Measurements from ENCODE around the gene KBTBD6.
"Not testable (repeated sequence)": the region's sequence is repeated elsewhere in the genome, so short reads cannot be mapped to it uniquely, and the experiment has no call there.

KBTBD6 gene

GRCh38 chr13:41136396-41137031 lies 3.9 kb upstream of the KBTBD6 start:
- DNase-seq (ENCODE audit: low read depth), result no peak

GRCh38 chr13:41133951-41134350 lies 1.3 kb upstream of the KBTBD6 start:
- DNase-seq (ENCODE audit: low read depth), result no peak

- not testable (repeated sequence) for DNase-seq (ENCODE audit: low read depth)
These were observed 716 bp downstream of the KBTBD6 start for GRCh38 chr13:41131660-41132511.

GRCh38 chr13:41131189-41131588 lies 1.4 kb downstream of the KBTBD6 start:
- not testable (repeated sequence) for DNase-seq (ENCODE audit: low read depth)

- DNase-seq (ENCODE audit: low read depth), result no peak
These were observed 2.2 kb downstream of the KBTBD6 start for GRCh38 chr13:41130356-41130755.

- no peak for DNase-seq (ENCODE audit: low read depth)
These were observed 4.9 kb downstream of the KBTBD6 start for GRCh38 chr13:41127701-41128100.

GRCh38 chr13:41122838-41123237 lies 9.8 kb downstream of the KBTBD6 start:
- no peak for DNase-seq (ENCODE audit: low read depth)

GRCh38 chr13:41117869-41118268 lies 14.7 kb downstream of the KBTBD6 start:
- no peak for DNase-seq (ENCODE audit: low read depth)

- no peak for DNase-seq (ENCODE audit: low read depth)
These were observed 21.1 kb downstream of the KBTBD6 start for GRCh38 chr13:41111454-41111853.

GRCh38 chr13:41107584-41108014 lies 25.0 kb downstream of the KBTBD6 start:
- no peak for DNase-seq (ENCODE audit: low read depth)

GRCh38 chr13:41107104-41107571 lies 25.5 kb downstream of the KBTBD6 start:
- DNase-seq (ENCODE audit: low read depth), result no peak

GRCh38 chr13:41099986-41100385 lies 32.6 kb downstream of the KBTBD6 start:
- no peak for DNase-seq (ENCODE audit: low read depth)

GRCh38 chr13:41098761-41099160 lies 33.8 kb downstream of the KBTBD6 start:
- no peak for DNase-seq (ENCODE audit: low read depth)

- DNase-seq (ENCODE audit: low read depth), result not testable (repeated sequence)
These were observed 36.9 kb downstream of the KBTBD6 start for GRCh38 chr13:41095681-41096080.

- DNase-seq (ENCODE audit: low read depth), result no peak
These were observed 46.5 kb downstream of the KBTBD6 start for GRCh38 chr13:41085961-41086585.

- no peak for DNase-seq (ENCODE audit: low read depth)
These were observed 52.9 kb downstream of the KBTBD6 start for GRCh38 chr13:41079725-41080124.

Measured in T-helper 22 cell (primary cell).